HCT116 (cell line): Measurements from ENCODE around the gene SPATA1. TPM values are rescaled to one million over a fixed set of nuclear protein-coding genes. Genes with fewer than 3 reads are reported as not detected.

Source experiments
- ATAC-seq: fragments of 200-7000 bp; cut with Tn5 transposase; 2 replicates; pipeline ENCODE4 v1.9.1; 2020; ENCODE audit warnings: mild to moderate bottlenecking, moderate library complexity
- BruUV-seq: library from RNA; stranded (reverse); fragments of 400-500 nt; replicated peaks from 2 replicates; lab custom pipeline; 2021; lab: Mats Ljungman, UMichigan
- CTCF ChIA-PET: fragments of 300-600 bp; sonication (Branson Sonifier 250); formaldehyde crosslinking; loops from one replicate; lab custom pipeline; 2021; ENCODE audit warnings: antibody characterized with exemption; lab: Charles Lee
- POLR2A ChIA-PET: fragments of 300-600, 350-600 bp; sonication (Branson Sonifier 250); formaldehyde crosslinking; loops from one replicate; lab custom pipeline; 2021; ENCODE audit warnings: antibody characterized with exemption; lab: Charles Lee
- RAD21 ChIA-PET, 2 experiments: fragments of 300-600 bp; sonication (Branson Sonifier 250); formaldehyde crosslinking; loops; one replicate each; lab custom pipeline; 2023; ENCODE audit warnings: low total read pairs in 2 of 2; ENCODE audit not compliant: uncharacterized antibody in 2 of 2, unreplicated experiment in 2 of 2, low non-redundant PET in 1 of 2; lab: Charles Lee
- DNase-seq: peaks from one replicate; pipeline ENCODE4 v3.0.0-alpha.2; 2010; ENCODE audit warnings: low read depth, low spot score
- H2AFZ ChIP-seq: fragments of 200-600 bp; shearing (Covaris generic), sonication (generic); 2 replicates; pipeline ENCODE4 v1.6.1; 2017; ENCODE audit warnings: low read depth, mixed run types, mixed read lengths, antibody characterized with exemption, low read length; ENCODE audit not compliant: poor library complexity, severe bottlenecking
- H3K27ac ChIP-seq: 2 replicates; pipeline ENCODE4 v1.5.1; 2012; ENCODE audit warnings: low read depth, low read length
- H3K27me3 ChIP-seq: fragments of 200-600 bp; sonication (generic); 2 replicates; pipeline ENCODE4 v1.6.1; 2016; ENCODE audit warnings: mixed run types, low read length, mixed read lengths; ENCODE audit not compliant: insufficient read depth
- H3K36me3 ChIP-seq, 2 experiments: fragments of 200-500 bp in 1 of 2; fragments of 200-600 bp in 1 of 2; sonication (Bioruptor generic) in 1 of 2; sonication (generic) in 1 of 2; 2 replicates each; pipeline versions ENCODE4 v1.5.1 to v1.6.1; 2014 to 2016; ENCODE audit warnings: low read length in 2 of 2, inconsistent platforms in 1 of 2, mixed read lengths in 1 of 2, mixed run types in 1 of 2; ENCODE audit not compliant: insufficient read depth in 2 of 2, control insufficient read depth in 1 of 2
- H3K4me1 ChIP-seq, 2 experiments: fragments of 200-600 bp in 1 of 2; sonication (generic) in 1 of 2; 2 replicates each; pipeline versions ENCODE4 v1.5.1 to v1.6.1; 2012 to 2017; ENCODE audit warnings: low read length in 2 of 2, inconsistent platforms in 1 of 2, mild to moderate bottlenecking in 1 of 2, mixed read lengths in 1 of 2, mixed run types in 1 of 2, moderate library complexity in 1 of 2; ENCODE audit not compliant: insufficient read depth in 2 of 2, control insufficient read depth in 1 of 2
- H3K4me2 ChIP-seq: fragments of 200-600 bp; sonication (generic); 2 replicates; pipeline ENCODE4 v1.6.1; 2017; ENCODE audit warnings: mixed run types, low read length, mixed read lengths
- H3K4me3 ChIP-seq, 2 experiments: fragments of 200-600 bp in 1 of 2; sonication (generic) in 1 of 2; replicated peaks in 1 of 2; 2 replicates each; pipeline ENCODE4 v1.5.1; 2011 to 2016; ENCODE audit warnings: low read length in 2 of 2, control low read depth in 1 of 2, low read depth in 1 of 2, mild to moderate bottlenecking in 1 of 2, mixed read lengths in 1 of 2, mixed run types in 1 of 2
- H3K79me2 ChIP-seq: fragments of 200-600 bp; sonication (generic); 2 replicates; pipeline ENCODE4 v1.6.1; 2017; ENCODE audit warnings: mild to moderate bottlenecking, mixed run types, low read length, moderate library complexity, mixed read lengths; ENCODE audit not compliant: insufficient read depth
- H3K9ac ChIP-seq: fragments of 200-600 bp; sonication (generic); 2 replicates; pipeline ENCODE4 v1.6.1; 2016; ENCODE audit warnings: low read length, mixed read lengths
- H3K9me2 ChIP-seq: fragments of 200-600 bp; sonication (generic), shearing (Covaris generic); 2 replicates; pipeline ENCODE4 v1.6.1; 2017; ENCODE audit warnings: mixed run types, mild to moderate bottlenecking, moderate library complexity; ENCODE audit not compliant: insufficient read depth
- H3K9me3 ChIP-seq, 2 experiments: fragments of 200-500 bp in 1 of 2; fragments of 200-600 bp in 1 of 2; sonication (Bioruptor generic) in 1 of 2; sonication (generic) in 1 of 2; 2 replicates each; pipeline ENCODE4 v1.6.1; 2014 to 2017; ENCODE audit warnings: low read length in 2 of 2, mixed read lengths in 2 of 2, inconsistent platforms in 1 of 2, low read depth in 1 of 2, mild to moderate bottlenecking in 1 of 2, mixed run types in 1 of 2, moderate library complexity in 1 of 2; ENCODE audit not compliant: control insufficient read depth in 1 of 2, insufficient read depth in 1 of 2
- H4K20me1 ChIP-seq: fragments of 200-600 bp; sonication (generic), shearing (Covaris generic); 2 replicates; pipeline ENCODE4 v1.6.1; 2017; ENCODE audit warnings: mixed run types, mild to moderate bottlenecking, moderate library complexity; ENCODE audit not compliant: insufficient read depth
- ATF3 ChIP-seq: IDR thresholded peaks from 2 replicates; pipeline ENCODE4 v1.6.1; 2012
- CEBPB ChIP-seq: IDR thresholded peaks from 2 replicates; pipeline ENCODE4 v1.6.1; 2012; ENCODE audit warnings: low read depth
- CTCF ChIP-seq, 3 experiments: fragments of 200-600 bp in 1 of 3; sonication (generic) in 1 of 3; IDR thresholded peaks in 2 of 3; conservative IDR thresholded peaks in 1 of 3; 2 replicates each; pipeline ENCODE4 v1.5.1; 2012 to 2017; ENCODE audit warnings: low read depth in 2 of 3, low read length in 2 of 3, antibody characterized with exemption in 1 of 3, borderline replicate concordance in 1 of 3, control low read depth in 1 of 3, mild to moderate bottlenecking in 1 of 3, mixed read lengths in 1 of 3, mixed run types in 1 of 3, moderate library complexity in 1 of 3; ENCODE audit not compliant: insufficient read depth in 1 of 3
- EGR1 ChIP-seq: IDR thresholded peaks from 2 replicates; pipeline ENCODE4 v1.6.1; 2012; ENCODE audit warnings: low read depth
- ELF1 ChIP-seq: IDR thresholded peaks from 2 replicates; pipeline ENCODE4 v1.6.1; 2012; ENCODE audit warnings: low read depth, borderline replicate concordance
- EZH2phosphoT487 ChIP-seq: fragments of 200-600 bp; IDR thresholded peaks from 2 replicates; pipeline ENCODE4 v1.6.1; 2018; ENCODE audit warnings: antibody characterized with exemption, borderline replicate concordance
- POLR2A ChIP-seq: IDR thresholded peaks from 2 replicates; pipeline ENCODE4 v1.7.0; 2011; ENCODE audit warnings: borderline replicate concordance; ENCODE audit not compliant: insufficient read depth, insufficient read length; ENCODE audit errors: extremely low read depth
- POLR2AphosphoS5 ChIP-seq: IDR thresholded peaks from 2 replicates; pipeline ENCODE4 v1.6.1; 2011; ENCODE audit warnings: mild to moderate bottlenecking, low read depth, low read length, moderate library complexity
- REST ChIP-seq: IDR thresholded peaks from 2 replicates; pipeline ENCODE4 v1.6.1; 2012; ENCODE audit warnings: low read depth
- SIN3A ChIP-seq: IDR thresholded peaks from 2 replicates; pipeline ENCODE4 v1.6.1; 2012; ENCODE audit warnings: low read depth
- SRF ChIP-seq: IDR thresholded peaks from 2 replicates; pipeline ENCODE4 v1.6.1; 2012; ENCODE audit warnings: low read depth
- TCF7L2 ChIP-seq: IDR thresholded peaks from 2 replicates; pipeline ENCODE4 v1.7.0; 2011; ENCODE audit warnings: borderline replicate concordance, inconsistent platforms; ENCODE audit not compliant: insufficient read depth, insufficient read length; ENCODE audit errors: extremely low read depth
- YY1 ChIP-seq: IDR thresholded peaks from 2 replicates; pipeline ENCODE4 v1.6.1; 2011; ENCODE audit warnings: low read length, low read depth, moderate library complexity, mild to moderate bottlenecking; ENCODE audit not compliant: insufficient replicate concordance; ENCODE audit errors: extremely low read depth
- ZFX ChIP-seq: fragments of 450-650 bp; IDR thresholded peaks from 2 replicates; pipeline ENCODE4 v1.6.1; 2017
- ZNF274 ChIP-seq: fragments of 200-500 bp; sonication (Bioruptor generic); IDR thresholded peaks from 2 replicates; pipeline ENCODE4 v1.6.1; 2014; ENCODE audit warnings: mild to moderate bottlenecking, low read depth, low read length, inconsistent platforms
- intact Hi-C: fragments of 100-400 bp; cut with micrococcal nuclease; formaldehyde crosslinking; loops from 2 replicates; pipeline ENCODE4 v1.10.0; 2022
- total RNA-seq: library from RNA; stranded (reverse); gene quantifications from one replicate; pipeline ENCODE4 v1.2.1, GENCODE V29; 2021; ENCODE audit not compliant: unreplicated experiment

The SPATA1 gene
- total RNA-seq, 1 experiment from 2014 or later = 3.1 TPM

- no TSS peak for BruUV-seq
- H3K36me3 ChIP-seq = peaks cover 43 to 55% of the 10 kb centered on the region in 2 experiments
- intact Hi-C loops = no loop called here
- no peak overlapping the region for H3K27ac ChIP-seq
- no peaks in the 10 kb centered on the region for H3K4me1 ChIP-seq
- no peaks in the 10 kb centered on the region for H3K27me3 ChIP-seq
- DNase-seq = no peak
- TF ChIP-seq ELF1 (no peak), ATF3 (no peak), POLR2A (no peak), YY1 (no peak), SIN3A (no peak), EGR1 (no peak), ZNF274 (no peak)
- CTCF ChIA-PET = no interaction called here
- RAD21 ChIA-PET = no interaction called here
- no peak overlapping the region for H3K4me2 ChIP-seq
- H3K4me3 ChIP-seq = no peak overlapping the region
- H3K9ac ChIP-seq = no peak overlapping the region
- POLR2A ChIA-PET = no interaction called here
- peaks cover 89% of the 10 kb centered on the region for H3K79me2 ChIP-seq
- H3K9me2 ChIP-seq = no peaks in the 10 kb centered on the region
- no peaks in the 10 kb centered on the region for H3K9me3 ChIP-seq
- H2AFZ ChIP-seq = no peak overlapping the region
- no peak for ATAC-seq
- no peaks in the 10 kb centered on the region for H4K20me1 ChIP-seq
Observed at GRCh38 chr1:84488107-84488506, 18.1 kb upstream of the SPATA1 start.

- POLR2A ChIA-PET = interaction anchor here (0.7 kb wide), 1 partner anchor 345 kb away, joined by 3 read pairs; the partner anchor contains the start of gene PRKACB
- no peaks in the 10 kb centered on the region for H3K9me2 ChIP-seq
- no peak for TF ChIP-seq ATF3
- TF ChIP-seq CEBPB = no peak
- TF ChIP-seq POLR2AphosphoS5 = no peak
- TF ChIP-seq ZNF274 = no peak
- no peak for TF ChIP-seq ZFX
- TF ChIP-seq SIN3A = no peak
- TF ChIP-seq EGR1 = no peak
- no peak for TF ChIP-seq SRF
- TF ChIP-seq CTCF (IDR thresholded peaks at IDR 0.05 in 2 of 3, conservative IDR thresholded peaks at IDR 0.05 in 1 of 3; ENCODE audit: borderline replicate concordance in 1 of 3, insufficient read depth in 1 of 3, low read depth in 2 of 3, low read length in 2 of 3) = no peak
- TF ChIP-seq TCF7L2 = no peak
- no peak for TF ChIP-seq POLR2A
- TF ChIP-seq REST = no peak
- TF ChIP-seq EZH2phosphoT487 = no peak
Observed at GRCh38 chr1:84489766-84490165, 16.4 kb upstream of the SPATA1 start.

More at GRCh38 chr1:84489766-84490165, 16.4 kb upstream of the SPATA1 start:
- ChIA-PET CTCF (no interaction called here), RAD21 (no interaction called here)
- no TSS peak for BruUV-seq
- Histone ChIP-seq H3K79me2 (peaks cover 76% of the 10 kb centered on the region), H3K27ac (no peak overlapping the region), H3K9ac (no peak overlapping the region), H2AFZ (no peak overlapping the region), H3K4me2 (no peak overlapping the region), H3K27me3 (no peaks in the 10 kb centered on the region), H3K9me3 (no peaks in the 10 kb centered on the region), H3K36me3 (peaks cover 34 to 58% of the 10 kb centered on the region in 2 experiments), H3K4me1 (no peaks in the 10 kb centered on the region), H3K4me3 (no peak overlapping the region), H4K20me1 (no peaks in the 10 kb centered on the region)
- intact Hi-C loops = loop anchor here (5.0 kb wide), 1 partner anchor 347 kb away; the partner anchor contains the start of gene PRKACB
- DNase-seq = no peak
- ATAC-seq = no peak
